ENCODE results near the gene ZDHHC7. TPM values are rescaled to one million over a fixed set of nuclear protein-coding genes. Genes with fewer than 3 reads are reported as not detected.

Gene ZDHHC7
- total and polyA plus RNA-seq, 9 of the 15 experiments (the other 6 are each of a cell fraction or from before 2014, with no cell fraction given), result 1.7 to 49.7 (median 37.4) TPM

- TF ChIP-seq MGA (IDR thresholded peaks at IDR 0.05) (no peak), KAT7 (CRISPR knock-in tag; IDR thresholded peaks at IDR 0.05; ENCODE audit: borderline replicate concordance) (0 out of 2 replicates have a peak, but pooled peaks have one; percentile 94), MAFG (tag; conservative IDR thresholded peaks at IDR 0.05) (no peak), SRSF9 (IDR thresholded peaks at IDR 0.05; ENCODE audit: borderline replicate concordance, low read depth, low read length) (no peak), HMGN3 (IDR thresholded peaks at IDR 0.05; ENCODE audit: borderline replicate concordance, extremely low read depth, insufficient read length, low read depth, low read length) (no peak), ZNF277 (CRISPR knock-in tag; IDR thresholded peaks at IDR 0.05; ENCODE audit: borderline replicate concordance) (no peak), HINFP (tag; conservative IDR thresholded peaks at IDR 0.05; ENCODE audit: low read depth) (peak; percentile 33; the same call in 1 of the 2 replicates), ZNF124 (CRISPR knock-in tag; IDR thresholded peaks at IDR 0.05) (no peak), RBM22 (IDR thresholded peaks at IDR 0.05; ENCODE audit: low read depth, low read length, poor library complexity, severe bottlenecking) (no peak), ZNF586 (CRISPR knock-in tag; conservative IDR thresholded peaks at IDR 0.05) (no peak), HEY1 (CRISPR knock-in tag; IDR thresholded peaks at IDR 0.05; ENCODE audit: borderline replicate concordance) (0 out of 2 replicates have a peak, but pooled peaks have one; percentile 20)
These were observed 35.9 kb upstream of the ZDHHC7 start (continued) for GRCh38 chr16:85046931-85047866.

All from K562 (cell line).